ENCODE results near the gene MCRIP2.

MCRIP2 gene

DNA sequence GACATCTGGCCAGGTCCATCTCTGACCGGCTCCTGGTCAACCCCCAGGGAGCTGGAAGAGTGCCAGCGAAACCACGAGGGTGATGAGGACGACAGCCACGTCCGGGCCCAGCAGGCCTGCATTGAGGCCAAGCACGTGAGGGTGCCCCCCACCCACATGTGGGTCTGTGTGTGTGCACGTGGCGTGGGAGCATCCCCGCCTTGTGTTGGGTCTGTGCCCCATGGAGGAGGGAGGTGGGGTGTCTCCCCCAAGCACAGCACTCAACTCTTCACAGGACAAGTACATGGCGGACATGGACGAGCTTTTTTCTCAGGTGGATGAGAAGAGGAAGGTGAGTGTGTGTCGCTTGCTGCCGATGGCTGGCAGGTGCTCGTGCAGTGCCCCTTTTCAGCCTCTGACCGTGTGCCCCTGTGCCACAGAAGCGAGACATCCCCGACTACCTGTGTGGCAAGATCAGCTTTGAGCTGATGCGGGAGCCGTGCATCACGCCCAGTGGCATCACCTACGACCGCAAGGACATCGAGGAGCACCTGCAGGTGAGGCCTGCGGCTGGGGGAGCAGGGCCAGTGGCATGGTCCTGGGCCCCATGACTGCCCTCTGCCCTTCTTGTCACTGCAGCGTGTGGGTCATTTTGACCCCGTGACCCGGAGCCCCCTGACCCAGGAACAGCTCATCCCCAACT is 40.3 kb downstream of the MCRIP2 start:
- no peak for DNase-seq
- H3K27ac ChIP-seq, result no peak overlapping the region; the same call in 1 of the 2 replicates
- H3K36me3 ChIP-seq, result peaks cover 51% of the 10 kb centered on the region
- TF ChIP-seq, protein P1, sequence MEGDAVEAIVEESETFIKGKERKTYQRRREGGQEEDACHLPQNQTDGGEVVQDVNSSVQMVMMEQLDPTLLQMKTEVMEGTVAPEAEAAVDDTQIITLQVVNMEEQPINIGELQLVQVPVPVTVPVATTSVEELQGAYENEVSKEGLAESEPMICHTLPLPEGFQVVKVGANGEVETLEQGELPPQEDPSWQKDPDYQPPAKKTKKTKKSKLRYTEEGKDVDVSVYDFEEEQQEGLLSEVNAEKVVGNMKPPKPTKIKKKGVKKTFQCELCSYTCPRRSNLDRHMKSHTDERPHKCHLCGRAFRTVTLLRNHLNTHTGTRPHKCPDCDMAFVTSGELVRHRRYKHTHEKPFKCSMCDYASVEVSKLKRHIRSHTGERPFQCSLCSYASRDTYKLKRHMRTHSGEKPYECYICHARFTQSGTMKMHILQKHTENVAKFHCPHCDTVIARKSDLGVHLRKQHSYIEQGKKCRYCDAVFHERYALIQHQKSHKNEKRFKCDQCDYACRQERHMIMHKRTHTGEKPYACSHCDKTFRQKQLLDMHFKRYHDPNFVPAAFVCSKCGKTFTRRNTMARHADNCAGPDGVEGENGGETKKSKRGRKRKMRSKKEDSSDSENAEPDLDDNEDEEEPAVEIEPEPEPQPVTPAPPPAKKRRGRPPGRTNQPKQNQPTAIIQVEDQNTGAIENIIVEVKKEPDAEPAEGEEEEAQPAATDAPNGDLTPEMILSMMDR (IDR thresholded peaks at IDR 0.05; ENCODE audit: low read depth, low read length), result no peak
- H3K4me3 ChIP-seq (ENCODE audit: low read depth, low read length), result no peak overlapping the region
- H3K9me3 ChIP-seq (ENCODE audit: severe bottlenecking), result no peaks in the 10 kb centered on the region
- no peaks in the 10 kb centered on the region for H3K27me3 ChIP-seq (ENCODE audit: insufficient read depth, low read depth, severe bottlenecking)

GRCh38 chr16:682493-683395 is 41.1 kb downstream of the MCRIP2 start:
- H3K27me3 ChIP-seq (ENCODE audit: insufficient read depth, low read depth, severe bottlenecking), result no peaks in the 10 kb centered on the region
- peaks cover 59% of the 10 kb centered on the region for H3K36me3 ChIP-seq
- H3K27ac ChIP-seq, result no peak overlapping the region; the same call in 1 of the 2 replicates
- H3K4me3 ChIP-seq (ENCODE audit: low read depth, low read length), result no peak overlapping the region
- TF ChIP-seq, protein P1 (IDR thresholded peaks at IDR 0.05; ENCODE audit: low read depth, low read length), result no peak
- no peaks in the 10 kb centered on the region for H3K9me3 ChIP-seq (ENCODE audit: severe bottlenecking)
- no peak for DNase-seq

- H3K27me3 ChIP-seq (ENCODE audit: insufficient read depth, low read depth, severe bottlenecking), result no peaks in the 10 kb centered on the region
- H3K27ac ChIP-seq, result peak overlapping the region; percentile 88
- no peaks in the 10 kb centered on the region for H3K9me3 ChIP-seq (ENCODE audit: severe bottlenecking)
- no peak for DNase-seq
- TF ChIP-seq, protein P1 (IDR thresholded peaks at IDR 0.05; ENCODE audit: low read depth, low read length), result no peak
- H3K36me3 ChIP-seq, result peaks cover 61% of the 10 kb centered on the region
- H3K4me3 ChIP-seq (ENCODE audit: low read depth, low read length), result peak overlapping the region; percentile 61
Observed at GRCh38 chr16:683396-684070, 41.9 kb downstream of the MCRIP2 start.

DNA sequence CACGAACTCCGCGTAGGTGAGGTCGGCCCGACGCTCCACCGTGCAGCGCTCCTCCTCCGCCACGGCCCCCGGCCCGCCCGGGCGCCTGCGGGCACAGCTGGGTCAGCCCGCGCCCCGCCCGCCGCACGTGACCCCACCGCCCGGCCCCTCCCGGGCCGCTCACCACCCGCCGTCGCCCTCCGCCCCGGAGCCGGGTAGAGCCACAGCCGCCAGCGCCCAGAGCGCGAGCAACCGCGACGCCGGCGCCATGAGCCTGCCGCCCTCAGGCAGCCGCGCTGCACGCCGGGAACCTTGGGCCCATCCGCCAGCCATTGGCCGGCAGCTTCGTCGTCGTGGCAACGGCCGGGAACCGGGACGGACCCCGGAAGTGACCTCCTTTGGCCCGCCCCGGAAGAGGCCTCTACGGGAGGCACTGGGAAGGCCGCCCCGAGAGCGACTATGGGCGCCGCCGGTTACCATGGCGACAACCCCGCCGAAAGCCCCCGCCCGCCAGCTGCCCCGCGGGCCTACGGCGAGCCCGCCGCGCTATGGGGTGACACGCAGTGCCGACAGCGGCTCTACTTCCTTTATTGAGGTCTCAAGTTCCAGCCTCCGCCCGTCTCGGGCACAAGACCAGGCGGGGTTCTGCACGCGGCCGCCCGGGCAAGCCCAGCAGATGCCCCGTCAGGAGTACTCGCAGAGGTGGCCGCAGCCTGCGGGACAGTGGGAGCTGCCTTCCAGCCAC is 42.6 kb downstream of the MCRIP2 start, which contains the start of gene JMJD8:
Gene JMJD8 (minus strand): TSS at position 264 of the 724 bp plus-strand sequence. CDS start 15 bp downstream, at position 249.
- TF ChIP-seq, protein P1 (IDR thresholded peaks at IDR 0.05; ENCODE audit: low read depth, low read length), result no peak
- Histone ChIP-seq H3K27me3 (ENCODE audit: insufficient read depth, low read depth, severe bottlenecking) (no peaks in the 10 kb centered on the region), H3K9me3 (ENCODE audit: severe bottlenecking) (no peaks in the 10 kb centered on the region), H3K4me3 (ENCODE audit: low read depth, low read length) (peak within 1 kb of the TSS; percentile 61), H3K27ac (peak within 1 kb of the TSS; percentile 88), H3K36me3 (peaks cover 64% of the 10 kb centered on the region)
- DNase-seq, result peak; percentile 97

DNA sequence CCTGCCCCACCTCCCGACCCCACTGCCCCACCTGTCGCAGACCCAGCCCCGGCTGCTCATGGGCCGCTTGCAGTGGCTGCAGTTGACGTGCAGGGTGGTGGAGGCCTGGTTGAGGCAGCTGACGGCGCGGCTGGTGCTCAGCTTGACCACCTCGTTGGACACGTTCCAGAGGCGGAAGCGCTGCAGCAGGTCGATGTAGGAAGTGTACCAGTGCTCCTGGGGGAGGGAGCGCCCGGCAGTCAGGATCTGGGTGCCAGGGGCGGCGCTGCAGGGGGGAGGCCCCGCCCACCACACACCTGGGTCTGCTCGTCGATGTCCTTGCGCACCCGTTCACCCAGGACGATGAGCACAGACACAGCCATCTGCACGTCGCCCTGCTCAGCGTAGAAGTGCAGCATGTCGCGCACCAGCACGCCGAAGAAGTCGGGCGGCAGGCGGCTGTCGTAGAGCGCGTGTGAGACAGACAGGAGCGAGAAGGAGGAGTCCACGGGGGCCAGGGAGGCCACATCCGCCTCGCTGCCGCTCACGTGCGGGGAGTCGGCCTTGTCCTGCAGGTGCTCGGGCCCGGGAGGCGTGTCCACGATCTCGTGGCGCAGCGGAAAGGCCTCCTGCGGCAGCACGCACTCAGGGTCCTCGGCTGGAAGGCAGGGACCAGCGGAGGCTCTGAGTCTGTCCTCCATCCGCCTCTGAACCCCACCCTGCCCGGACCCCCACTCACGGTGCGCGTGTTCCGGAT is 43.5 kb downstream of the MCRIP2 start:
- H3K36me3 ChIP-seq, result peaks cover 64% of the 10 kb centered on the region

More for the DNA sequence above, 43.5 kb downstream of the MCRIP2 start:
- TF ChIP-seq, protein P1 (IDR thresholded peaks at IDR 0.05; ENCODE audit: low read depth, low read length), result no peak
- H3K27ac ChIP-seq, result peak overlapping the region; percentile 88
- H3K9me3 ChIP-seq (ENCODE audit: severe bottlenecking), result no peaks in the 10 kb centered on the region
- no peaks in the 10 kb centered on the region for H3K27me3 ChIP-seq (ENCODE audit: insufficient read depth, low read depth, severe bottlenecking)
- no peak overlapping the region for H3K4me3 ChIP-seq (ENCODE audit: low read depth, low read length)
- DNase-seq, result no peak

All from WERI-Rb-1 (cell line).